Smooth muscle cell (in vitro differentiated cells): ENCODE data around the gene FNTB. TPM values are rescaled to one million over a fixed set of nuclear protein-coding genes. Genes with fewer than 3 reads are reported as not detected.

Experiments
- DNase-seq: peaks from one replicate; lab custom pipeline; 2025; ENCODE audit not compliant: unreplicated experiment; lab: John Stamatoyannopoulos, UW
- H2AFZ ChIP-seq: fragments of 200-600 bp; sonication (generic); 2 replicates; pipeline ENCODE4 v1.6.0; 2016; ENCODE audit warnings: antibody characterized with exemption, low read depth, mild to moderate bottlenecking
- H3F3A ChIP-seq: fragments of 200-600 bp; sonication (generic); 2 replicates; pipeline ENCODE4 v1.6.0; 2017; ENCODE audit warnings: antibody characterized with exemption, low read depth
- H3K27ac ChIP-seq: fragments of 200-600 bp; sonication (generic); 2 replicates; pipeline ENCODE4 v1.5.1; 2016; ENCODE audit warnings: low read depth, mild to moderate bottlenecking
- H3K27me3 ChIP-seq: fragments of 200-600 bp; sonication (generic); 2 replicates; pipeline ENCODE4 v1.6.1; 2016; ENCODE audit warnings: low read depth, mild to moderate bottlenecking
- H3K36me3 ChIP-seq: fragments of 200-600 bp; sonication (generic); 2 replicates; pipeline ENCODE4 v1.5.1; 2016; ENCODE audit warnings: low read depth
- H3K4me1 ChIP-seq: fragments of 200-600 bp; sonication (generic); 2 replicates; pipeline ENCODE4 v1.5.1; 2016; ENCODE audit warnings: low read depth
- H3K4me2 ChIP-seq: fragments of 200-600 bp; sonication (generic); 2 replicates; pipeline ENCODE4 v1.6.0; 2016; ENCODE audit warnings: mild to moderate bottlenecking
- H3K4me3 ChIP-seq: fragments of 200-600 bp; sonication (generic); 2 replicates; pipeline ENCODE4 v1.5.1; 2016; ENCODE audit warnings: mild to moderate bottlenecking
- H3K79me2 ChIP-seq: fragments of 200-600 bp; sonication (generic); 2 replicates; pipeline ENCODE4 v1.6.0; 2016; ENCODE audit warnings: low read depth, mild to moderate bottlenecking
- H3K9ac ChIP-seq: fragments of 200-600 bp; sonication (generic); 2 replicates; pipeline ENCODE4 v1.6.0; 2016; ENCODE audit warnings: low read depth
- H3K9me3 ChIP-seq: fragments of 200-600 bp; sonication (generic); replicated peaks from 2 replicates; pipeline ENCODE4 v1.5.1; 2016; ENCODE audit warnings: low read depth
- H4K20me1 ChIP-seq: fragments of 200-600 bp; sonication (generic); 2 replicates; pipeline ENCODE4 v1.6.0; 2016; ENCODE audit warnings: low read depth
- CTCF ChIP-seq: fragments of 200-600 bp; sonication (generic); IDR thresholded peaks from 2 replicates; pipeline ENCODE4 v1.5.1; 2017; ENCODE audit warnings: borderline replicate concordance, mild to moderate bottlenecking, antibody characterized with exemption; ENCODE audit not compliant: insufficient read depth, poor library complexity, severe bottlenecking
- whole genome bisulfite sequencing: methylation state at CpG from one replicate; pipeline ENCODE4 v1.1.7; 2016; ENCODE audit warnings: low lambda C conversion rate; 5-methylcytosine and 5-hydroxymethylcytosine counted together
- polyA plus RNA-seq: library from polyadenylated mRNA; unstranded; fragments of >200 nt; fragmentation: Nextera tagmentation; extraction: Ambion mirVana; gene quantifications from 2 replicates; pipeline ENCODE4 v1.2.1, GENCODE V29; 2016
- total RNA-seq: library from RNA; depleted of rRNA; stranded (reverse); fragments of >200 nt; gene quantifications from 2 replicates; pipeline ENCODE4 v1.2.3, GENCODE V29; 2014

The FNTB gene
- total and polyA plus RNA-seq, 2 experiments from 2014 or later, result 9.3 to 16.3 TPM

GRCh38 chr14:64952598-64953309 is 33.9 kb upstream of the FNTB start:
- Histone ChIP-seq H3K9me3 (no peaks in the 10 kb centered on the region), H3K27me3 (no peaks in the 10 kb centered on the region)
- WGBS, result 86% methylated on average over 7 of the region's 7 CpGs

GRCh38 chr14:64953310-64953654 is 33.4 kb upstream of the FNTB start:
- Histone ChIP-seq H3K4me3 (no peak overlapping the region), H3K27me3 (no peaks in the 10 kb centered on the region), H3K9ac (no peak overlapping the region), H3K79me2 (no peaks in the 10 kb centered on the region), H3K9me3 (no peaks in the 10 kb centered on the region), H4K20me1 (peaks cover 8% of the 10 kb centered on the region), H3K36me3 (no peaks in the 10 kb centered on the region), H3F3A (no peaks in the 10 kb centered on the region), H3K27ac (no peak overlapping the region), H3K4me1 (no peaks in the 10 kb centered on the region), H3K4me2 (no peak overlapping the region), H2AFZ (no peak overlapping the region)
- TF ChIP-seq CTCF, result no peak
- no peak for DNase-seq
- WGBS, result 95% methylated on average over 8 of the region's 8 CpGs

More at GRCh38 chr14:64952598-64953309, 33.9 kb upstream of the FNTB start:
- H3K27ac ChIP-seq, result no peak overlapping the region
- H3K79me2 ChIP-seq, result no peaks in the 10 kb centered on the region
- H2AFZ ChIP-seq, result no peak overlapping the region
- no peak overlapping the region for H3K4me2 ChIP-seq
- DNase-seq, result no peak
- no peak for TF ChIP-seq CTCF
- no peak overlapping the region for H3K9ac ChIP-seq
- H4K20me1 ChIP-seq, result peaks cover 8% of the 10 kb centered on the region
- no peaks in the 10 kb centered on the region for H3K36me3 ChIP-seq
- no peaks in the 10 kb centered on the region for H3K4me1 ChIP-seq
- no peak overlapping the region for H3K4me3 ChIP-seq
- H3F3A ChIP-seq, result no peaks in the 10 kb centered on the region

GRCh38 chr14:64953661-64954060 is 33.0 kb upstream of the FNTB start:
- Histone ChIP-seq H3K36me3 (no peaks in the 10 kb centered on the region), H3K9me3 (no peaks in the 10 kb centered on the region), H3K27ac (no peak overlapping the region), H3K79me2 (no peaks in the 10 kb centered on the region), H3K4me2 (no peak overlapping the region), H3F3A (no peaks in the 10 kb centered on the region), H2AFZ (no peak overlapping the region), H3K4me3 (no peak overlapping the region), H3K4me1 (no peaks in the 10 kb centered on the region), H3K27me3 (no peaks in the 10 kb centered on the region), H4K20me1 (peaks cover 8% of the 10 kb centered on the region), H3K9ac (no peak overlapping the region)
- WGBS, result 91% methylated on average over 6 of the region's 6 CpGs
- no peak for DNase-seq
- no peak for TF ChIP-seq CTCF

- Histone ChIP-seq H3F3A (no peaks in the 10 kb centered on the region), H3K79me2 (no peaks in the 10 kb centered on the region), H3K27me3 (no peaks in the 10 kb centered on the region), H3K27ac (no peak overlapping the region), H4K20me1 (peaks cover 8% of the 10 kb centered on the region), H3K36me3 (no peaks in the 10 kb centered on the region), H3K4me3 (no peak overlapping the region), H3K9me3 (no peaks in the 10 kb centered on the region), H3K4me1 (no peaks in the 10 kb centered on the region), H3K9ac (no peak overlapping the region), H2AFZ (no peak overlapping the region), H3K4me2 (no peak overlapping the region)
- TF ChIP-seq CTCF, result no peak
- WGBS, result 90% methylated on average over 9 of the region's 9 CpGs
- DNase-seq, result no peak
Observed at GRCh38 chr14:64954491-64955240, 32.0 kb upstream of the FNTB start.
